NCI-H1092 (cell line): ENCODE data around the gene PLCG2.
"Not testable (repeated sequence)": the region's sequence is repeated elsewhere in the genome, so short reads cannot be mapped to it uniquely, and the experiment has no call there.

Experiments used
- DNase-seq: peaks from one replicate; lab custom pipeline; 2025; lab: John Stamatoyannopoulos, UW

The PLCG2 gene

GRCh38 chr16:81939164-81940056 lies 160.3 kb downstream of the PLCG2 start:
- no peak for DNase-seq

GRCh38 chr16:81940781-81941560 lies 161.9 kb downstream of the PLCG2 start:
- peak; percentile 2 for DNase-seq

- DNase-seq: no peak
These were observed 163.0 kb downstream of the PLCG2 start for GRCh38 chr16:81942007-81942601.

- no peak for DNase-seq
These were observed 166.6 kb downstream of the PLCG2 start for GRCh38 chr16:81945665-81946064.

GRCh38 chr16:81946206-81946605 lies 167.1 kb downstream of the PLCG2 start:
- DNase-seq: no peak

- no peak for DNase-seq
These were observed 172.5 kb downstream of the PLCG2 start for GRCh38 chr16:81951564-81951963.

- DNase-seq: no peak
These were observed 177.3 kb downstream of the PLCG2 start for GRCh38 chr16:81956213-81956948.

GRCh38 chr16:81964808-81965207 lies 185.7 kb downstream of the PLCG2 start:
- no peak for DNase-seq

GRCh38 chr16:81967358-81967757 lies 188.3 kb downstream of the PLCG2 start:
- DNase-seq: no peak

GRCh38 chr16:81971853-81972252 lies 192.8 kb downstream of the PLCG2 start:
- DNase-seq: no peak

- DNase-seq: no peak
These were observed 194.6 kb downstream of the PLCG2 start for GRCh38 chr16:81973737-81974136.

GRCh38 chr16:81975637-81976036 lies 196.5 kb downstream of the PLCG2 start:
- DNase-seq: no peak

GRCh38 chr16:81977335-81977942 lies 198.3 kb downstream of the PLCG2 start:
- DNase-seq: not testable (repeated sequence)

- DNase-seq: no peak
These were observed 208.0 kb downstream of the PLCG2 start for GRCh38 chr16:81987121-81987520.

- DNase-seq: no peak
These were observed 208.6 kb downstream of the PLCG2 start for GRCh38 chr16:81987706-81988105.

GRCh38 chr16:81992859-81993258 lies 213.8 kb downstream of the PLCG2 start:
- no peak for DNase-seq

- DNase-seq: no peak
These were observed 215.4 kb downstream of the PLCG2 start for GRCh38 chr16:81994485-81994884.

GRCh38 chr16:81995651-81996050 lies 216.6 kb downstream of the PLCG2 start:
- no peak for DNase-seq

- no peak for DNase-seq
These were observed 217.8 kb downstream of the PLCG2 start for GRCh38 chr16:81996664-81997509.

GRCh38 chr16:81997738-81998137 lies 218.6 kb downstream of the PLCG2 start:
- no peak for DNase-seq

GRCh38 chr16:82002831-82003230 lies 223.7 kb downstream of the PLCG2 start:
- no peak for DNase-seq
